ENCODE results near the gene TCP11L1.
"Not testable (repeated sequence)": the region's sequence is repeated elsewhere in the genome, so short reads cannot be mapped to it uniquely, and the experiment has no call there.

TCP11L1 gene

GRCh38 chr11:33015621-33016551, 23.5 kb upstream of the TCP11L1 start, which contains the start of gene DEPDC7:
DEPDC7 (plus strand) TSS chr11:33015878; CDS start chr11:33015956, 78 bp downstream.
- Histone ChIP-seq H3K4me1 (ENCODE audit: control insufficient read depth, insufficient read depth, low read length) (peaks cover 3% of the 10 kb centered on the region), H3K27me3 (ENCODE audit: control insufficient read depth, insufficient read depth, low read length) (peaks cover 12% of the 10 kb centered on the region), H3K4me3 (ENCODE audit: low read depth, low read length) (peak within 1 kb of the TSS; percentile 64), H3K36me3 (ENCODE audit: control insufficient read depth, insufficient read depth, low read length) (no peaks in the 10 kb centered on the region), H3K9ac (ENCODE audit: low read depth, low read length) (peak within 1 kb of the TSS; percentile 8), H3K9me3 (ENCODE audit: control insufficient read depth, insufficient read depth, low read length) (no peaks in the 10 kb centered on the region)

GRCh38 chr11:33016654-33017053, 22.7 kb upstream of the TCP11L1 start:
- H3K36me3 ChIP-seq (ENCODE audit: control insufficient read depth, insufficient read depth, low read length), result no peaks in the 10 kb centered on the region
- H3K4me1 ChIP-seq (ENCODE audit: control insufficient read depth, insufficient read depth, low read length), result peaks cover 3% of the 10 kb centered on the region
- no peaks in the 10 kb centered on the region for H3K9me3 ChIP-seq (ENCODE audit: control insufficient read depth, insufficient read depth, low read length)
- H3K9ac ChIP-seq (ENCODE audit: low read depth, low read length), result no peak overlapping the region
- H3K4me3 ChIP-seq (ENCODE audit: low read depth, low read length), result peak overlapping the region; percentile 64
- H3K27me3 ChIP-seq (ENCODE audit: control insufficient read depth, insufficient read depth, low read length), result peaks cover 12% of the 10 kb centered on the region

- Histone ChIP-seq H3K9ac (ENCODE audit: low read depth, low read length) (no peak overlapping the region), H3K4me1 (ENCODE audit: control insufficient read depth, insufficient read depth, low read length) (peaks cover 3% of the 10 kb centered on the region), H3K9me3 (ENCODE audit: control insufficient read depth, insufficient read depth, low read length) (no peaks in the 10 kb centered on the region), H3K4me3 (ENCODE audit: low read depth, low read length) (no peak overlapping the region), H3K27me3 (ENCODE audit: control insufficient read depth, insufficient read depth, low read length) (peaks cover 12% of the 10 kb centered on the region), H3K36me3 (ENCODE audit: control insufficient read depth, insufficient read depth, low read length) (no peaks in the 10 kb centered on the region)
These were observed 21.9 kb upstream of the TCP11L1 start for GRCh38 chr11:33017478-33017877.

GRCh38 chr11:33017965-33018364, 21.4 kb upstream of the TCP11L1 start:
- Histone ChIP-seq H3K36me3 (ENCODE audit: control insufficient read depth, insufficient read depth, low read length) (no peaks in the 10 kb centered on the region), H3K4me1 (ENCODE audit: control insufficient read depth, insufficient read depth, low read length) (peaks cover 3% of the 10 kb centered on the region), H3K27me3 (ENCODE audit: control insufficient read depth, insufficient read depth, low read length) (peaks cover 12% of the 10 kb centered on the region), H3K9me3 (ENCODE audit: control insufficient read depth, insufficient read depth, low read length) (no peaks in the 10 kb centered on the region), H3K4me3 (ENCODE audit: low read depth, low read length) (no peak overlapping the region), H3K9ac (ENCODE audit: low read depth, low read length) (no peak overlapping the region)

- no peaks in the 10 kb centered on the region for H3K9me3 ChIP-seq (ENCODE audit: control insufficient read depth, insufficient read depth, low read length)
- no peak overlapping the region for H3K4me3 ChIP-seq (ENCODE audit: low read depth, low read length)
- H3K4me1 ChIP-seq (ENCODE audit: control insufficient read depth, insufficient read depth, low read length), result peaks cover 3% of the 10 kb centered on the region
- peaks cover 12% of the 10 kb centered on the region for H3K27me3 ChIP-seq (ENCODE audit: control insufficient read depth, insufficient read depth, low read length)
- H3K9ac ChIP-seq (ENCODE audit: low read depth, low read length), result no peak overlapping the region
- H3K36me3 ChIP-seq (ENCODE audit: control insufficient read depth, insufficient read depth, low read length), result no peaks in the 10 kb centered on the region
These were observed 20.5 kb upstream of the TCP11L1 start for GRCh38 chr11:33018840-33019239.

- Histone ChIP-seq H3K9me3 (ENCODE audit: control insufficient read depth, insufficient read depth, low read length) (no peaks in the 10 kb centered on the region), H3K27me3 (ENCODE audit: control insufficient read depth, insufficient read depth, low read length) (peaks cover 3% of the 10 kb centered on the region), H3K36me3 (ENCODE audit: control insufficient read depth, insufficient read depth, low read length) (no peaks in the 10 kb centered on the region), H3K9ac (ENCODE audit: low read depth, low read length) (no peak overlapping the region), H3K4me1 (ENCODE audit: control insufficient read depth, insufficient read depth, low read length) (peaks cover 3% of the 10 kb centered on the region), H3K4me3 (ENCODE audit: low read depth, low read length) (no peak overlapping the region)
These were observed 17.9 kb upstream of the TCP11L1 start for GRCh38 chr11:33021501-33021900.

GRCh38 chr11:33021937-33022336, 17.4 kb upstream of the TCP11L1 start:
- no peak overlapping the region for H3K4me3 ChIP-seq (ENCODE audit: low read depth, low read length)
- no peaks in the 10 kb centered on the region for H3K9me3 ChIP-seq (ENCODE audit: control insufficient read depth, insufficient read depth, low read length)
- peaks cover 2% of the 10 kb centered on the region for H3K4me1 ChIP-seq (ENCODE audit: control insufficient read depth, insufficient read depth, low read length)
- no peaks in the 10 kb centered on the region for H3K27me3 ChIP-seq (ENCODE audit: control insufficient read depth, insufficient read depth, low read length)
- H3K9ac ChIP-seq (ENCODE audit: low read depth, low read length), result no peak overlapping the region
- H3K36me3 ChIP-seq (ENCODE audit: control insufficient read depth, insufficient read depth, low read length), result no peaks in the 10 kb centered on the region

- Histone ChIP-seq H3K9ac (ENCODE audit: low read depth, low read length) (no peak overlapping the region), H3K4me3 (ENCODE audit: low read depth, low read length) (no peak overlapping the region), H3K27me3 (ENCODE audit: control insufficient read depth, insufficient read depth, low read length) (no peaks in the 10 kb centered on the region), H3K36me3 (ENCODE audit: control insufficient read depth, insufficient read depth, low read length) (no peaks in the 10 kb centered on the region), H3K9me3 (ENCODE audit: control insufficient read depth, insufficient read depth, low read length) (no peaks in the 10 kb centered on the region), H3K4me1 (ENCODE audit: control insufficient read depth, insufficient read depth, low read length) (no peaks in the 10 kb centered on the region)
These were observed 14.0 kb upstream of the TCP11L1 start for GRCh38 chr11:33025339-33025722.

- Histone ChIP-seq H3K9ac (ENCODE audit: low read depth, low read length) (no peak overlapping the region), H3K9me3 (ENCODE audit: control insufficient read depth, insufficient read depth, low read length) (no peaks in the 10 kb centered on the region), H3K27me3 (ENCODE audit: control insufficient read depth, insufficient read depth, low read length) (no peaks in the 10 kb centered on the region), H3K36me3 (ENCODE audit: control insufficient read depth, insufficient read depth, low read length) (no peaks in the 10 kb centered on the region), H3K4me3 (ENCODE audit: low read depth, low read length) (no peak overlapping the region), H3K4me1 (ENCODE audit: control insufficient read depth, insufficient read depth, low read length) (no peaks in the 10 kb centered on the region)
These were observed 12.1 kb upstream of the TCP11L1 start for GRCh38 chr11:33027233-33027632.

- Histone ChIP-seq H3K4me1 (ENCODE audit: control insufficient read depth, insufficient read depth, low read length) (no peaks in the 10 kb centered on the region), H3K27me3 (ENCODE audit: control insufficient read depth, insufficient read depth, low read length) (no peaks in the 10 kb centered on the region), H3K36me3 (ENCODE audit: control insufficient read depth, insufficient read depth, low read length) (no peaks in the 10 kb centered on the region), H3K4me3 (ENCODE audit: low read depth, low read length) (no peak overlapping the region), H3K9ac (ENCODE audit: low read depth, low read length) (no peak overlapping the region), H3K9me3 (ENCODE audit: control insufficient read depth, insufficient read depth, low read length) (no peaks in the 10 kb centered on the region)
These were observed 11.4 kb upstream of the TCP11L1 start for GRCh38 chr11:33027846-33028536.

- H3K4me1 ChIP-seq (ENCODE audit: control insufficient read depth, insufficient read depth, low read length), result no peaks in the 10 kb centered on the region
- no peak overlapping the region for H3K9ac ChIP-seq (ENCODE audit: low read depth, low read length)
- no peaks in the 10 kb centered on the region for H3K27me3 ChIP-seq (ENCODE audit: control insufficient read depth, insufficient read depth, low read length)
- H3K9me3 ChIP-seq (ENCODE audit: control insufficient read depth, insufficient read depth, low read length), result no peaks in the 10 kb centered on the region
- H3K4me3 ChIP-seq (ENCODE audit: low read depth, low read length), result no peak overlapping the region
- H3K36me3 ChIP-seq (ENCODE audit: control insufficient read depth, insufficient read depth, low read length), result no peaks in the 10 kb centered on the region
These were observed 10.8 kb upstream of the TCP11L1 start for GRCh38 chr11:33028537-33028914.

GRCh38 chr11:33029218-33029617, 10.2 kb upstream of the TCP11L1 start:
- not testable (repeated sequence) for H3K9me3 ChIP-seq (ENCODE audit: control insufficient read depth, insufficient read depth, low read length); H3K4me1 ChIP-seq (ENCODE audit: control insufficient read depth, insufficient read depth, low read length); H3K36me3 ChIP-seq (ENCODE audit: control insufficient read depth, insufficient read depth, low read length); H3K9ac ChIP-seq (ENCODE audit: low read depth, low read length); H3K4me3 ChIP-seq (ENCODE audit: low read depth, low read length); H3K27me3 ChIP-seq (ENCODE audit: control insufficient read depth, insufficient read depth, low read length)

Data from iPS-15b (cell line).